NT2/D1 (cell line): ENCODE results near the gene BACH2.

Experiments
- SUZ12 ChIP-seq: IDR thresholded peaks from 2 replicates; pipeline ENCODE4 v1.6.1; 2011; ENCODE audit not compliant: insufficient read length, insufficient read depth; ENCODE audit errors: extremely low read depth
- YY1 ChIP-seq: IDR thresholded peaks from 2 replicates; pipeline ENCODE4 v1.6.1; 2011; ENCODE audit not compliant: insufficient read length, insufficient read depth
- ZNF274 ChIP-seq: IDR thresholded peaks from 2 replicates; pipeline ENCODE4 v1.6.1; 2011; ENCODE audit warnings: mild to moderate bottlenecking, low read depth, low read length

DNA sequence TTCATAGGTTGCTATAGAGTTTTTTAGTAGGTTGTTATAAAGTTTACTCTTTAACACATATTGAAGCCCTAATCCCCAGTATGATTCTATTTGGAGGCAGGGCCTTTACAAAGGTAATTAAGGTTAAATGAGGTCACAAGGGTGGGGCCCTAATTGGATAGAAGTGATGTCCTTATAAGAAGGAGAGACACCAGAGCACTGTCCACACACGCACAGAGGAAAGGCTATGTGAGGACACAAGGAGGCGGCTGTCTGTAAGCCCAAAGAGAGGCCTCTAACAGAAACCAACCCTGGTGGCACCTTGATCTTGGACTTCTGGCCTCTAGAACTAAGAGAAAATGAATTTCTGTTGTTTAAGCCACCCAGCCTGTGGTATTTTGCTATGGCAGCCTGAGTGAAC, 303.8 kb downstream of the BACH2 start:
- no peak for TF ChIP-seq SUZ12
- TF ChIP-seq ZNF274: no peak
- no peak for TF ChIP-seq YY1
